Hepatocyte (in vitro differentiated cells): Measurements from ENCODE around the gene DIDO1. TPM values are rescaled to one million over a fixed set of nuclear protein-coding genes. Genes with fewer than 3 reads are reported as not detected.

Experiments
- DNase-seq: peaks from one replicate; pipeline ENCODE4 v3.0.0-alpha.2; 2016; ENCODE audit warnings: low spot score
- H2AFZ ChIP-seq: fragments of 200-600 bp; sonication (generic); 2 replicates; pipeline ENCODE4 v1.6.0; 2016; ENCODE audit warnings: antibody characterized with exemption, mild to moderate bottlenecking
- H3K27ac ChIP-seq: fragments of 200-600 bp; sonication (generic); 2 replicates; pipeline ENCODE4 v1.5.1; 2016; ENCODE audit warnings: mild to moderate bottlenecking
- H3K27me3 ChIP-seq: fragments of 200-600 bp; sonication (generic); 2 replicates; pipeline ENCODE4 v1.6.1; 2016
- H3K36me3 ChIP-seq: fragments of 200-600 bp; sonication (generic); replicated peaks from 2 replicates; pipeline ENCODE4 v1.5.1; 2016; ENCODE audit warnings: low read depth; ENCODE audit not compliant: insufficient read depth
- H3K4me1 ChIP-seq: fragments of 200-600 bp; sonication (generic); 2 replicates; pipeline ENCODE4 v1.5.1; 2016; ENCODE audit warnings: mild to moderate bottlenecking, moderate library complexity; ENCODE audit not compliant: insufficient read depth
- H3K4me2 ChIP-seq: fragments of 200-600 bp; sonication (generic); 2 replicates; pipeline ENCODE4 v1.6.0; 2016
- H3K4me3 ChIP-seq: fragments of 200-600 bp; sonication (generic); 2 replicates; pipeline ENCODE4 v1.5.1; 2016; ENCODE audit warnings: mild to moderate bottlenecking
- H3K79me2 ChIP-seq: fragments of 200-600 bp; sonication (generic); 2 replicates; pipeline ENCODE4 v1.6.0; 2017; ENCODE audit warnings: mild to moderate bottlenecking
- H3K9me2 ChIP-seq: fragments of 200-600 bp; sonication (generic); replicated peaks from 2 replicates; pipeline ENCODE4 v1.6.0; 2017; ENCODE audit warnings: mild to moderate bottlenecking; ENCODE audit not compliant: insufficient read depth
- H3K9me3 ChIP-seq: fragments of 200-600 bp; sonication (generic); 2 replicates; pipeline ENCODE4 v1.5.1; 2016; ENCODE audit warnings: low read depth, mild to moderate bottlenecking
- H4K20me1 ChIP-seq: fragments of 200-600 bp; sonication (generic); 2 replicates; pipeline ENCODE4 v1.6.0; 2016; ENCODE audit warnings: mild to moderate bottlenecking; ENCODE audit not compliant: insufficient read depth, poor library complexity, severe bottlenecking
- EZH2 ChIP-seq: fragments of 200-600 bp; sonication (generic); IDR thresholded peaks from 2 replicates; pipeline ENCODE4 v1.6.1; 2016; ENCODE audit warnings: antibody characterized with exemption, mild to moderate bottlenecking, borderline replicate concordance
- EZH2phosphoT487 ChIP-seq: fragments of 200-600 bp; sonication (generic); IDR thresholded peaks from one replicate; pipeline ENCODE4 v1.6.1; 2018; ENCODE audit warnings: antibody characterized with exemption, mild to moderate bottlenecking, low read depth, moderate library complexity; ENCODE audit not compliant: unreplicated experiment, severe bottlenecking
- WGBS: methylation state at CpG from one replicate; pipeline ENCODE4 v1.1.6; 2016; ENCODE audit warnings: low lambda C conversion rate; ENCODE audit errors: missing lambda C conversion rate; 5-methylcytosine and 5-hydroxymethylcytosine counted together
- polyA plus RNA-seq: library from polyadenylated mRNA; unstranded; fragments of >200 nt; fragmentation: Nextera tagmentation; extraction: Ambion mirVana; gene quantifications from 2 replicates; pipeline ENCODE4 v1.2.1, GENCODE V29; 2016
- total RNA-seq: library from RNA; depleted of rRNA; stranded (reverse); fragments of >200 nt; gene quantifications from 2 replicates; pipeline ENCODE4 v1.2.3, GENCODE V29; 2014
- TF ChIP-seq, protein P1 (sequence below): fragments of 200-600 bp; sonication (generic); IDR thresholded peaks from 2 replicates; pipeline ENCODE4 v1.5.1; 2016; ENCODE audit warnings: antibody characterized with exemption, mild to moderate bottlenecking; ENCODE audit not compliant: poor library complexity

The DIDO1 gene
- total and polyA plus RNA-seq, 2 experiments from 2014 or later, result 26.5 to 31.6 TPM

- H2AFZ ChIP-seq, result no peak overlapping the region
- no peaks in the 10 kb centered on the region for H3K9me3 ChIP-seq
- H3K4me3 ChIP-seq, result no peak overlapping the region
- no peaks in the 10 kb centered on the region for H3K36me3 ChIP-seq
- peaks cover 26% of the 10 kb centered on the region for H3K4me1 ChIP-seq
- H3K9me2 ChIP-seq, result no peaks in the 10 kb centered on the region
- TF ChIP-seq, protein P1, sequence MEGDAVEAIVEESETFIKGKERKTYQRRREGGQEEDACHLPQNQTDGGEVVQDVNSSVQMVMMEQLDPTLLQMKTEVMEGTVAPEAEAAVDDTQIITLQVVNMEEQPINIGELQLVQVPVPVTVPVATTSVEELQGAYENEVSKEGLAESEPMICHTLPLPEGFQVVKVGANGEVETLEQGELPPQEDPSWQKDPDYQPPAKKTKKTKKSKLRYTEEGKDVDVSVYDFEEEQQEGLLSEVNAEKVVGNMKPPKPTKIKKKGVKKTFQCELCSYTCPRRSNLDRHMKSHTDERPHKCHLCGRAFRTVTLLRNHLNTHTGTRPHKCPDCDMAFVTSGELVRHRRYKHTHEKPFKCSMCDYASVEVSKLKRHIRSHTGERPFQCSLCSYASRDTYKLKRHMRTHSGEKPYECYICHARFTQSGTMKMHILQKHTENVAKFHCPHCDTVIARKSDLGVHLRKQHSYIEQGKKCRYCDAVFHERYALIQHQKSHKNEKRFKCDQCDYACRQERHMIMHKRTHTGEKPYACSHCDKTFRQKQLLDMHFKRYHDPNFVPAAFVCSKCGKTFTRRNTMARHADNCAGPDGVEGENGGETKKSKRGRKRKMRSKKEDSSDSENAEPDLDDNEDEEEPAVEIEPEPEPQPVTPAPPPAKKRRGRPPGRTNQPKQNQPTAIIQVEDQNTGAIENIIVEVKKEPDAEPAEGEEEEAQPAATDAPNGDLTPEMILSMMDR, result no peak
- TF ChIP-seq EZH2 (no peak), EZH2phosphoT487 (no peak)
- no peaks in the 10 kb centered on the region for H3K27me3 ChIP-seq
- WGBS, result 89% methylated on average over 9 of the region's 9 CpGs
- peaks cover 96% of the 10 kb centered on the region for H3K79me2 ChIP-seq
- H3K27ac ChIP-seq, result no peak overlapping the region
- H3K4me2 ChIP-seq, result no peak overlapping the region
- peaks cover 41% of the 10 kb centered on the region for H4K20me1 ChIP-seq
- DNase-seq, result no peak
These were observed 5.2 kb upstream of the DIDO1 start for GRCh38 chr20:62931464-62931863.

DNA sequence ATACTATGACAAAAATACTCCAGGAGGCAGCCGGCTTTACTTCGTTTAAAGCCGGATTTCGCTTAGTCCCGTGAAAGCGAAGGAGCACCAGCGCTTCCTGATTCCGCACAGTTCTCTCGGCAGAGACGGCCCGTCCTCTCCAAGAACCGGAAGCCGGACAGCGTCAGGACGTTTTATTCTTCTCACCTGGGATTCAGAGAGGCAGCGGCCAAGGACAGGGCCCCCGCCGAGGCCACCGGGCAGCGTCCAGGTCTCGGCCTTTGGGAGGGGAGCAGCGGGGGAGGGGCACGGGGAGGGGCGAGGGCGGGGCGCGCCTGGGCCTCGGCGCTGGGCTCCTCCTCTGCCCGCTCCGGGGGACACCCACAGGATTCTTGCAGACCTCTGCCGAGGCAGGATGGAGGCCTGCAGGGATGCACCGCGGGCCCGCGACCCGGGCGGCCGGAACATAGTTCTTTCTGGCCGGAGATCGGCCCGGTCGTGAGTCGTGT is 2.8 kb upstream of the DIDO1 start:
- H3K9me2 ChIP-seq, result no peaks in the 10 kb centered on the region
- no peaks in the 10 kb centered on the region for H3K27me3 ChIP-seq
- peak overlapping the region; percentile 62 for H3K4me3 ChIP-seq
- H2AFZ ChIP-seq, result peak overlapping the region; percentile 52
- WGBS, result 3% methylated on average over 29 of the region's 44 CpGs
- peaks cover 92% of the 10 kb centered on the region for H3K79me2 ChIP-seq
- H3K9me3 ChIP-seq, result no peaks in the 10 kb centered on the region
- peak; percentile 83 for DNase-seq
- H3K36me3 ChIP-seq, result no peaks in the 10 kb centered on the region
- peaks cover 45% of the 10 kb centered on the region for H4K20me1 ChIP-seq
- TF ChIP-seq EZH2phosphoT487 (no peak), EZH2 (no peak)
- TF ChIP-seq, protein P1, result no peak
- H3K4me1 ChIP-seq, result peaks cover 27% of the 10 kb centered on the region
- peak overlapping the region; percentile 98 for H3K27ac ChIP-seq
- peak overlapping the region; percentile 93 for H3K4me2 ChIP-seq

- DNase-seq, result no peak
- Histone ChIP-seq H3K9me2 (no peaks in the 10 kb centered on the region), H3K4me3 (peak overlapping the region; percentile 62), H4K20me1 (peaks cover 52% of the 10 kb centered on the region), H2AFZ (peak overlapping the region; percentile 52), H3K79me2 (peaks cover 92% of the 10 kb centered on the region), H3K9me3 (no peaks in the 10 kb centered on the region), H3K4me1 (peaks cover 33% of the 10 kb centered on the region), H3K4me2 (peak overlapping the region; percentile 93), H3K27me3 (no peaks in the 10 kb centered on the region), H3K27ac (peak overlapping the region; percentile 98), H3K36me3 (no peaks in the 10 kb centered on the region)
- 52% methylated on average over 14 of the region's 14 CpGs for WGBS
- TF ChIP-seq EZH2, result no peak
- no peak for TF ChIP-seq EZH2phosphoT487
- TF ChIP-seq, protein P1, result no peak
These were observed 2.1 kb upstream of the DIDO1 start for GRCh38 chr20:62928246-62928939.
